Esophagus squamous epithelium (tissue), 5 donors: ENCODE data around the gene RIN3. TPM values are rescaled to one million over a fixed set of nuclear protein-coding genes. Genes with fewer than 3 reads are reported as not detected.

Source experiments
- DNase-seq: peaks from one replicate; lab custom pipeline; 2025; lab: John Stamatoyannopoulos, UW
- H3K27ac ChIP-seq, 4 donors: fragments of 200-600 bp; sonication (generic); one replicate each; pipeline ENCODE4 v1.5.1; 2016 to 2019; ENCODE audit warnings: mild to moderate bottlenecking in 1 of 4
- H3K27me3 ChIP-seq, 4 donors: fragments of 200-600 bp; sonication (generic); 1 replicate in 3 of 4; 2 replicates in 1 of 4; pipeline versions ENCODE4 v1.5.1 to v1.6.0; 2017 to 2021; ENCODE audit warnings: antibody characterized with exemption in 1 of 4
- H3K36me3 ChIP-seq, 3 donors: fragments of 200-600 bp; sonication (generic); one replicate each; pipeline ENCODE4 v1.5.1; 2016 to 2019
- H3K4me1 ChIP-seq, 3 donors: fragments of 200-600 bp; sonication (generic); one replicate each; pipeline ENCODE4 v1.5.1; 2017 to 2019
- H3K4me3 ChIP-seq, 4 donors: fragments of 200-600 bp; sonication (generic); 1 replicate in 3 of 4; 2 replicates in 1 of 4; pipeline ENCODE4 v1.5.1; 2016 to 2019; ENCODE audit warnings: mild to moderate bottlenecking in 2 of 4, moderate library complexity in 1 of 4
- H3K9me3 ChIP-seq, 3 donors: fragments of 200-600 bp; sonication (generic); one replicate each; pipeline ENCODE4 v1.5.1; 2016 to 2019
- CTCF ChIP-seq, 6 experiments: fragments of 450-650 bp in 4 of 6; fragments of 200-600 bp in 2 of 6; sonication (generic) in 2 of 6; IDR thresholded peaks; one replicate each; pipeline ENCODE4 v1.5.1; 2016 to 2019; ENCODE audit warnings: antibody characterized with exemption in 6 of 6, mild to moderate bottlenecking in 4 of 6, moderate library complexity in 4 of 6
- POLR2A ChIP-seq, 4 donors: fragments of 450-650 bp; IDR thresholded peaks; one replicate each; pipeline ENCODE4 v1.6.1; 2017; ENCODE audit warnings: antibody characterized with exemption in 4 of 4, mild to moderate bottlenecking in 4 of 4, moderate library complexity in 3 of 4
- WGBS, 2 donors: methylation state at CpG; one replicate each; pipeline ENCODE4 v1.1.5; 2018; 5-methylcytosine and 5-hydroxymethylcytosine counted together
- intact Hi-C: fragments of 100-400 bp; cut with DNase I; formaldehyde crosslinking; loops from one replicate; pipeline ENCODE4 v1.15.0; 2022
- total RNA-seq, 4 donors: library from RNA; depleted of rRNA; stranded (reverse); fragments of >200 nt; gene quantifications; one replicate each; pipeline ENCODE4 v1.1.0, GENCODE V29; 2016
- donor health status: DM: yes; HTN: yes; CAD: no.

RIN3 gene
- total RNA-seq, 4 donors from 2014 or later = 1.9 to 9.7 (median 4.4) TPM

DNA sequence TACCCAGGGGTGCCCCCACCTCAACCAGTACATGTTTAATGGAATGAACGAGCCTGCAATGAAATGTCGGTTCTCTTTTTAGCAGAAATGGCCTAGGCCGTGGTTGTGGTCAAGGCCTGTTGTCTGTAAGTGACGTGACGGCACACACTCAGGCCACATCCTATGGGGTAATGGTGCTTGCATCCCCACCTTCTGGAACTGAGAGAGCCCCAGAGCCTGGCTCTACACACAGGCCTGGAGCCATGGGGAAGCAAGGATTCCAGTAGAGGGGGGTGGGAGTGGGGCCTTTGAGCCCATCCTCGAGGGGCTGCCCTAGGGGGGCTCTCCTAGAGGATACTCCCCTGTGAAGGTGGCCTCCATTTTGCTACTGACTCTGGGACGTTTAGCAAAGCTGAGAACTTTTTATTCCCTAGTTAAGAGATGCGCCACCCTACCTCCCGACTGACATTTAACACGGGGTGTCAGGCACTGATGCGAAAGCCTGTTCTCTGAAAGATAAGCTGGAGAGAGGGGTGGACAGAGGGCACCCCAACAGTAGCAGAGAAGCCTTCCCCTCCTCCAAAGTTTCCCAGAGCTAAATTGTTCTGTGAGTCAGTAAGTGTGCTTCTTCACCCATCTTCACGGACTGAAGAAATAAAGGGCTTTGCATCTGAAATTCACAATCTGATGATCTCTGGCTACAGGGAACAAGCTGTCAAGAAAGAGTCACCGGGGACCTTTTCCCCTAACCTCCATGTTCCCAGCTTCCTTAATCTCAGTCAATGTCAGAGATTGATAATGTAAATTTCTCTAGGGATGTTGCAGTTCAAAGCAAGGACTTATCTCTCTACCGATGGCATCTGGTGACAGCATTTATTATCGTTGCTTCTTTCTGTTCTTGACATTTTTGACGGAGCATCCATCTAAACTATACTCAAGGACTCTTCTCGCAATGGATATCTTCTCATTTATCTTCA lies 6.8 kb downstream of the RIN3 start:
- H3K27ac ChIP-seq = peak overlapping the region in 1 of 4 donors; percentile 55
- TF ChIP-seq CTCF (IDR thresholded peaks at IDR 0.05) (no peak), POLR2A (IDR thresholded peaks at IDR 0.05) (no peak)
- H3K36me3 ChIP-seq = no peaks in the 10 kb centered on the region
- H3K4me3 ChIP-seq = no peak overlapping the region
- WGBS, 2 donors = 77 to 79% methylated on average over 13 to 15 of the region's 17 CpGs
- intact Hi-C loops = no loop called here
- H3K9me3 ChIP-seq = no peaks in the 10 kb centered on the region
- H3K27me3 ChIP-seq = no peaks in the 10 kb centered on the region
- DNase-seq = no peak
- H3K4me1 ChIP-seq = peaks cover 0 to 66% (median 15%) of the 10 kb centered on the region in 3 donors

- no peaks in the 10 kb centered on the region for H3K9me3 ChIP-seq
- no peak for DNase-seq
- no peaks in the 10 kb centered on the region for H3K36me3 ChIP-seq
- H3K27me3 ChIP-seq = no peaks in the 10 kb centered on the region
- TF ChIP-seq POLR2A (IDR thresholded peaks at IDR 0.05) (no peak), CTCF (IDR thresholded peaks at IDR 0.05) (no peak)
- no peak overlapping the region for H3K27ac ChIP-seq
- no peak overlapping the region for H3K4me3 ChIP-seq
- peaks cover 0 to 65% (median 15%) of the 10 kb centered on the region in 3 donors for H3K4me1 ChIP-seq
- WGBS, 2 donors = 69 to 84% methylated on average over 2 of the region's 2 CpGs
- intact Hi-C loops = no loop called here
These were observed 7.5 kb downstream of the RIN3 start for GRCh38 chr14:92521058-92521415.

DNA sequence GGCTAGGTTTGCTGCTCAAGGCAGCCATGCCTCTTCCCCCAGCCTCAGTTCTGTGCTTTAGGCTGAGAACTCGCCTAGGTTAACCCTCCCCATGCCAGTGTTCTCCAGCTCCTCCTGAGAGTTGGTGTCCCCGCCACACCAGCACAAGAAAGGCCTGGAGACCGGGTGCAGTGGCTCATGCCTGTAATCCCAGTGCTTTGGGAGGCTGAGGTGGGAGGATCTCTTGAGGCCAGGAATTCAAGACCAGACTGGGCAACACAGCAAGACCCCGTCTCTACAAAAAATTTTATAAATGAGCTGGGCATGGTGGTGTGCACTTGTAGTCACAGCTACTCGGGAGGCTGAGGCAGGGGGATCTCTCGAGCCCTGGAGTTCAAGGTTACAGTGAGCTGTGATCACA lies 10.2 kb downstream of the RIN3 start:
- WGBS, 2 donors = 86 to 93% methylated on average over 3 to 4 of the region's 6 CpGs
- intact Hi-C loops = no loop called here

DNA sequence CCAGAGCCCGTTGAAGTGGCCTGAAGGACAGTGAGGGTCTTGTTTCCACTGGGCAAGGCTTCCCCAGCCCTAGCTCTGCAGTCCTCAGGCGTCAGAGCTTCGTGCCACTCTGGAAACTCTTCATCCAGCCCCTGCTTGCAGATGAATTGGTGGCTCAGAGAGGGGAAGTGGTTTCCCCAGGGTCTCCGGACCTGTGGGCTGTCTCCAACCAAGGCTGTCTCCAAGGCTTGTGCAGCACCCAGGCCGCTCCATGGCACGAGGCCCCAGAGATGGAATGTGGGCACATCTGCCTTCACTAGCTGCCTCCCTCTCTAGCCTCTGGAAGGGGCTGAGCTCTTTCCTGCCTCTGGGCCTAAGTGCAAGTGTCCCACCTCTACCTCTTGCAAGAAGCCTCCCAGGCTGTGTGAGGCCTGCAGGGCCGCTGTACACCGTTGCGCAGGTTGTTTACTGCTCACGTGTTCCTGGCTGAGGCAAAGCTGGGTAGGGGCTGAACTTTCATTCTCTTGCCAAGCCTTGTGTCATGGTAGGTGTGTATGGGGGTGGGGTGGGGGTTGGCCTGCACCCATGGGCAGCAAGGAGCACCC lies 11.1 kb downstream of the RIN3 start:
- TF ChIP-seq CTCF (IDR thresholded peaks at IDR 0.05) = no peak
- TF ChIP-seq POLR2A (IDR thresholded peaks at IDR 0.05) = no peak
- no peaks in the 10 kb centered on the region for H3K36me3 ChIP-seq
- H3K4me3 ChIP-seq = no peak overlapping the region
- H3K27me3 ChIP-seq = no peaks in the 10 kb centered on the region
- peaks cover 0 to 46% (median 9%) of the 10 kb centered on the region in 3 donors for H3K4me1 ChIP-seq
- DNase-seq = no peak
- intact Hi-C loops = no loop called here
- peak overlapping the region in 3 of 4 donors; percentile 52 to 69 (median 58) for H3K27ac ChIP-seq
- WGBS, 2 donors = 50 to 92% methylated on average over 2 to 3 of the region's 10 CpGs
- no peaks in the 10 kb centered on the region for H3K9me3 ChIP-seq

More for the DNA sequence above, 10.2 kb downstream of the RIN3 start:
- Histone ChIP-seq H3K4me3 (no peak overlapping the region), H3K36me3 (no peaks in the 10 kb centered on the region), H3K27me3 (no peaks in the 10 kb centered on the region), H3K9me3 (no peaks in the 10 kb centered on the region), H3K27ac (peak overlapping the region in 2 of 4 donors; percentile 52 to 69), H3K4me1 (peaks cover 0 to 52% (median 9%) of the 10 kb centered on the region in 3 donors)
- no peak for DNase-seq
- no peak for TF ChIP-seq CTCF (IDR thresholded peaks at IDR 0.05)
- no peak for TF ChIP-seq POLR2A (IDR thresholded peaks at IDR 0.05)
